Mesendoderm (in vitro differentiated cells): ENCODE data around the gene MSX2.

Experiments used
- DNase-seq: peaks from one replicate; pipeline ENCODE4 v3.0.0; 2013
- H2AK5ac ChIP-seq: 2 replicates; pipeline ENCODE4 v1.6.1; 2013; ENCODE audit warnings: low read length, inconsistent platforms
- H2BK120ac ChIP-seq: 2 replicates; pipeline ENCODE4 v1.6.1; 2013; ENCODE audit warnings: low read depth, mild to moderate bottlenecking, low read length, moderate library complexity, mixed read lengths
- H2BK15ac ChIP-seq: replicated peaks from 2 replicates; pipeline ENCODE4 v1.6.1; 2013; ENCODE audit warnings: low read depth, mild to moderate bottlenecking, moderate library complexity
- H2BK5ac ChIP-seq: 2 replicates; pipeline ENCODE4 v1.6.1; 2013; ENCODE audit warnings: low read length, inconsistent platforms
- H3K18ac ChIP-seq: 2 replicates; pipeline ENCODE4 v1.6.1; 2013; ENCODE audit warnings: mild to moderate bottlenecking, low read length, mixed read lengths
- H3K23ac ChIP-seq: one replicate; pipeline ENCODE4 v1.6.1; 2013; ENCODE audit warnings: low read length
- H3K27ac ChIP-seq: 2 replicates; pipeline ENCODE4 v1.5.1; 2013; ENCODE audit warnings: low read depth, mild to moderate bottlenecking, inconsistent platforms, low read length, moderate library complexity
- H3K27me3 ChIP-seq: 2 replicates; pipeline ENCODE4 v1.6.1; 2013; ENCODE audit warnings: low read length, control low read depth, mild to moderate bottlenecking, inconsistent platforms; ENCODE audit not compliant: insufficient read depth, poor library complexity
- H3K36me3 ChIP-seq: 2 replicates; pipeline ENCODE4 v1.6.1; 2013; ENCODE audit warnings: low read length, inconsistent platforms; ENCODE audit not compliant: control insufficient read depth, insufficient read depth
- H3K4ac ChIP-seq: one replicate; pipeline ENCODE4 v1.6.1; 2013; ENCODE audit warnings: low read depth, mild to moderate bottlenecking, low read length, moderate library complexity
- H3K4me1 ChIP-seq: 2 replicates; pipeline ENCODE4 v1.6.1; 2013; ENCODE audit warnings: low read depth, low read length, inconsistent platforms; ENCODE audit not compliant: control insufficient read depth
- H3K4me2 ChIP-seq: 2 replicates; pipeline ENCODE4 v1.6.1; 2013; ENCODE audit warnings: low read length
- H3K4me3 ChIP-seq: 2 replicates; pipeline ENCODE4 v1.5.1; 2013; ENCODE audit warnings: mild to moderate bottlenecking, low read length
- H3K56ac ChIP-seq: one replicate; pipeline ENCODE4 v1.6.1; 2013; ENCODE audit warnings: low read length
- H3K79me1 ChIP-seq: 2 replicates; pipeline ENCODE4 v1.6.1; 2013; ENCODE audit warnings: low read length, inconsistent platforms
- H3K79me2 ChIP-seq: 2 replicates; pipeline ENCODE4 v1.6.1; 2013; ENCODE audit warnings: mild to moderate bottlenecking, low read length; ENCODE audit not compliant: control insufficient read depth, insufficient read depth
- H3K9ac ChIP-seq: 2 replicates; pipeline ENCODE4 v1.6.1; 2013; ENCODE audit warnings: low read length, inconsistent platforms
- H4K5ac ChIP-seq: one replicate; pipeline ENCODE4 v1.6.1; 2013; ENCODE audit warnings: low read length
- H4K8ac ChIP-seq: one replicate; pipeline ENCODE4 v1.6.1; 2013; ENCODE audit warnings: low read depth, mild to moderate bottlenecking, control low read depth, low read length, moderate library complexity
- WGBS: extraction: QIAGEN DNeasy Blood & Tissue Kit; methylation state at CpG from one replicate; pipeline ENCODE4 v1.1.7; 2013; ENCODE audit warnings: low lambda C conversion rate, missing lambda C conversion rate; ENCODE audit not compliant: insufficient coverage; ENCODE audit errors: extremely low coverage; 5-methylcytosine and 5-hydroxymethylcytosine counted together

Gene MSX2

DNA sequence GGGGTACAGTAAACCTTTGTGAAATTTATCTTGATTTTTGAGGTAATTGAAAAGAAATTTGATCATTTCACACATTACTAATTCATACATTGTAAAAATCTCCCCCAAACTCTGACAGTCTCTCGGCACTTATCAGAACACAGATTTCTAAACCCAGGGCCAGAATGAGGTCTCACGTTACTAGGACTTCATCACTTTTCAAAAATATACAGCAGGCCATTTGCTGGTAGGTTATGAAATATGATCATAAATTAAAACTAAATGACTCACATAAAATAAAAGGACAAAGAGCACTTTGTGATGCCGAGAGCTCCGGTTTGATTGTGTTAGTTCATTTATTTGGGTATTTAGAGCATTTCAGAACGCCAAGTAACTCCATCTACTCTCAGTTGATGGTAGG, 17.0 kb downstream of the MSX2 start:
- Histone ChIP-seq H3K56ac (no peak overlapping the region), H3K23ac (no peak overlapping the region), H3K27me3 (no peaks in the 10 kb centered on the region), H2AK5ac (no peak overlapping the region), H3K4me2 (no peak overlapping the region), H2BK15ac (no peak overlapping the region), H3K4me3 (no peak overlapping the region), H3K36me3 (no peaks in the 10 kb centered on the region), H2BK5ac (no peak overlapping the region), H4K5ac (no peak overlapping the region), H2BK120ac (no peak overlapping the region), H4K8ac (no peak overlapping the region), H3K79me2 (no peaks in the 10 kb centered on the region), H3K9ac (no peak overlapping the region), H3K4me1 (no peaks in the 10 kb centered on the region), H3K27ac (no peak overlapping the region), H3K79me1 (no peaks in the 10 kb centered on the region), H3K18ac (no peak overlapping the region), H3K4ac (no peak overlapping the region)
- no CpG with 5 or more reads among the region's 5 CpGs for WGBS
- no peak for DNase-seq

DNA sequence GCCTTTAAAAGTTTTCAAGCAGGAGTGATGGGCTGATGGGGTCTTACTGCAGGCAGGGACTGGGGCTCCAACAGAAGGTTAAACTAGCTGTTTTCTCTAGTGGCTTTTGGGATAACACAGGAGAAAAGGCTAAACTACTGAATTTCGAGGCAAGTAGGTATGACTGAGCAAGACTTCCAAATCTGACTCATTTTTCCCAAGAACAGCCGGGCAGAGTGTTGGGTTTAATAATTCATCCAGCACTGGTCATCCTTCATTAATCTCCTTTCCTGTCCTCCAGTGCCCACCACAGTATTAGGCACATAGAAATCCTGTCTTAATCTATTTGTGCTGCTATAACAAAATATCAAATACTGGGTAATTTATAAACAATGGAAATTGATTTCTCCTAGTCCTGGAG, 20.5 kb downstream of the MSX2 start:
- no peak overlapping the region for H4K8ac ChIP-seq
- H3K79me1 ChIP-seq, result no peaks in the 10 kb centered on the region

DNA sequence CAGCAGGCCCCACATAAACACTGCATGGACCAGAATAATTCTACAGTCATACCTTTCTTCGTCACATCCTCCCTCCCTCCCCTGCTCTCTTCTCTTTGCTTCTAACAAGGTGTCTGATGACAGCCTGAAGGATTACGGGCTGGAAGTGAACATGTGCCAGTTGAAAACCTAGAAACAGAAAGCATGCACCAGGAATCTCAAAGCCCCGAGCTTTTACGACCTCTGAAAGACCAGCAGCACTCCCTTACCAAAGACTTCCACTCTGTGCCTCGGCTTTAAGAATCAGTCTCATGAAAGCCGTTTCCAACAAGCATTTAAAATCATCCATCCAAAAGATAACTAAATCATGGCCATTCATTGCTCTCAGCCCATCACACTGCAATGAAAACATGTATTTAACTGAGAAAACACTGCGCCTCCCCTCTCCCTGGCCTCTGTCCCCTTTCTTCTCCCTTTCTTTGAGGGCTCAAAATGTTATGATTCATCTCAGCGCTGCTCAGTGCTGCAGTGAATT, 21.3 kb downstream of the MSX2 start:
- Histone ChIP-seq H3K18ac (no peak overlapping the region), H2BK15ac (no peak overlapping the region), H3K4me2 (no peak overlapping the region), H2AK5ac (no peak overlapping the region), H3K27ac (no peak overlapping the region), H3K9ac (no peak overlapping the region), H3K4ac (no peak overlapping the region), H3K4me3 (no peak overlapping the region), H2BK120ac (no peak overlapping the region), H3K27me3 (no peaks in the 10 kb centered on the region), H4K5ac (no peak overlapping the region), H3K23ac (no peak overlapping the region), H3K4me1 (peaks cover 1% of the 10 kb centered on the region), H4K8ac (no peak overlapping the region), H3K79me1 (no peaks in the 10 kb centered on the region), H2BK5ac (no peak overlapping the region), H3K36me3 (no peaks in the 10 kb centered on the region), H3K79me2 (no peaks in the 10 kb centered on the region), H3K56ac (no peak overlapping the region)
- WGBS, result no CpG with 5 or more reads among the region's 8 CpGs
- DNase-seq, result no peak

More for the DNA sequence above, 20.5 kb downstream of the MSX2 start:
- H3K4me1 ChIP-seq, result peaks cover 1% of the 10 kb centered on the region
- H4K5ac ChIP-seq, result no peak overlapping the region
- H3K4me2 ChIP-seq, result no peak overlapping the region
- no peak for DNase-seq
- WGBS, result no CpG with 5 or more reads among the region's 2 CpGs
- no peak overlapping the region for H3K4me3 ChIP-seq
- no peak overlapping the region for H2BK15ac ChIP-seq
- no peak overlapping the region for H2BK120ac ChIP-seq
- no peak overlapping the region for H3K9ac ChIP-seq
- no peaks in the 10 kb centered on the region for H3K36me3 ChIP-seq
- no peak overlapping the region for H3K4ac ChIP-seq
- no peak overlapping the region for H2BK5ac ChIP-seq
- H3K56ac ChIP-seq, result no peak overlapping the region
- H3K23ac ChIP-seq, result no peak overlapping the region
- H3K27me3 ChIP-seq, result no peaks in the 10 kb centered on the region
- no peaks in the 10 kb centered on the region for H3K79me2 ChIP-seq
- no peak overlapping the region for H2AK5ac ChIP-seq
- H3K27ac ChIP-seq, result no peak overlapping the region
- no peak overlapping the region for H3K18ac ChIP-seq

DNA sequence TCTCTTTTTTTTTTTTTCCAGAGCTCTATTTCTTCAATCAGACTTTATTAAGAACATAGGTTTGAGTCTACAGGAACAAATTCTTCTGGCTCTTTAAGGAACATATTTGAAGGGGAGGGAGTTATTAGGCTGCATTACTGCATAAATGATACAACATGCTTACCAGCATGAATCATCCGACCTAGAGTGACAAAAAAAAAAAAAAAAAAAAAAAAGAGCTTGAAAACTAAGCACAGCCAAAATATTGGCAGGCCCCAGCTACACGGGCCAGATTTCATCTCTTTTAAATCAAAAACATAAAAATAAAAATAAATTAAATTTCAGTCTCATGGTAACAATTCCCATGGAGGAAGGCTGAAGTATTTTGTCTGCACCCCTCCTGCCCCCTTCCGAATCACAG, 26.3 kb downstream of the MSX2 start:
- Histone ChIP-seq H3K27ac (no peak overlapping the region), H2AK5ac (no peak overlapping the region), H2BK5ac (no peak overlapping the region), H3K23ac (no peak overlapping the region), H3K9ac (no peak overlapping the region), H3K4ac (no peak overlapping the region), H3K79me1 (no peaks in the 10 kb centered on the region), H3K56ac (peak overlapping the region; percentile 85), H3K4me1 (peaks cover 1% of the 10 kb centered on the region), H3K4me3 (peak overlapping the region; percentile 60), H3K27me3 (no peaks in the 10 kb centered on the region), H3K36me3 (no peaks in the 10 kb centered on the region), H3K18ac (peak overlapping the region; percentile 24), H3K79me2 (no peaks in the 10 kb centered on the region), H2BK120ac (peak overlapping the region; percentile 56), H4K8ac (no peak overlapping the region), H2BK15ac (no peak overlapping the region), H4K5ac (no peak overlapping the region), H3K4me2 (no peak overlapping the region)
- DNase-seq, result peak; percentile 40
- no CpG with 5 or more reads among the region's 3 CpGs for WGBS

DNA sequence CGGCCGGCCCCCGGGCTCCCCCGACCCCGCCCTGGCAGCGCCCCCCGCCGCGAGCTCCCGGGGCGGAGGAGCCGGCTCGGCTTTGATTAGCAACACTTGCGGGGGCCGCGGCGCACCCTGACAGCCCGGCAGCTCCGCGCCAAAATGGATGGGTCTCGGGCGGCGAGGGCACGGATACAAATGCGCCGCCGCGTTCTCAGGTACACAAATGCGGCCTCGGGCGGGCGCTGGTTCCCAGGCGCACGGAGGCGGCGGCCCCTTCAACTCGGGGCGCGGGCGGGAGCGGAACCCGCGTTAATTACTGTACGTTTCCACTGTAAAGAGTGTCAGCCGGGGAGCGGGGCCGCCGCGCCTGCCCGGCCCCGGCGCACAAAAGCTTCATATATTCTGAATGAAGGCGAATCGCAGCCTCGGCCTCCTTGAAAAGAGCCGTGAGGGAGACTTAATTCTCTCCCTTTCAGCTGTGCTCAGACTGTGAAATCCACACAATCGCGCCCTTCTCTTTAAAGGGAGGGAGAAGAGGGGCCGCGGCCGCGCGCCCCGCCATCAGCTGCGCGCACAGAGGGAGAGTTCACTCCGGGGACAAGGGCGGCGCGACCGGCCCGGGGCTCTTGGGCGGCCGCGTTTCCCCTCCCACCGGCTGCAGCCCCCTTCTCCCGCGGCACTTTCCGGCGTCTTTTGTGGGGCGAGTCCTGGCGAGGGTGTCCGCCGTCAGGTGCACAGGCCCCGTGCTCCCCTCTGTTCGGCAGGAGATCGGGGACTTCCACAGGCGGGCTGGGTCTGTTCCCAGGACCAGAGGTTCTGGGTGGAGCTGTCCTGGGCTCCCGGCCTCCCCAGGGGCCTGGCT, 27.0 kb downstream of the MSX2 start:
- Histone ChIP-seq H3K36me3 (no peaks in the 10 kb centered on the region), H2BK120ac (peak overlapping the region; percentile 56), H2BK5ac (no peak overlapping the region), H3K4me1 (peaks cover 1% of the 10 kb centered on the region), H3K18ac (peak overlapping the region; percentile 24), H3K56ac (peak overlapping the region; percentile 85), H3K23ac (no peak overlapping the region), H3K4me2 (peak overlapping the region; percentile 78), H2BK15ac (no peak overlapping the region), H3K27me3 (no peaks in the 10 kb centered on the region), H3K79me2 (no peaks in the 10 kb centered on the region), H4K8ac (no peak overlapping the region), H4K5ac (no peak overlapping the region), H3K4ac (peak overlapping the region; percentile 17), H3K79me1 (no peaks in the 10 kb centered on the region), H3K9ac (peak overlapping the region; percentile 75), H3K4me3 (peak overlapping the region; percentile 60), H2AK5ac (no peak overlapping the region), H3K27ac (no peak overlapping the region)
- peak; percentile 61 for DNase-seq
- no CpG with 5 or more reads among the region's 89 CpGs for WGBS
